HG02678 (cell line): ENCODE data around the gene TBC1D13.
"Not testable (repeated sequence)": the region's sequence is repeated elsewhere in the genome, so short reads cannot be mapped to it uniquely, and the experiment has no call there.

Experiments
- ATAC-seq: cut with Tn5 transposase; IDR thresholded peaks from one replicate; pipeline ENCODE4 v1.9.1; 2021; ENCODE audit warnings: mild to moderate bottlenecking, moderate library complexity; ENCODE audit not compliant: unreplicated experiment

Gene TBC1D13

GRCh38 chr9:128781187-128782070, 5.6 kb upstream of the TBC1D13 start:
- no peak for ATAC-seq

DNA sequence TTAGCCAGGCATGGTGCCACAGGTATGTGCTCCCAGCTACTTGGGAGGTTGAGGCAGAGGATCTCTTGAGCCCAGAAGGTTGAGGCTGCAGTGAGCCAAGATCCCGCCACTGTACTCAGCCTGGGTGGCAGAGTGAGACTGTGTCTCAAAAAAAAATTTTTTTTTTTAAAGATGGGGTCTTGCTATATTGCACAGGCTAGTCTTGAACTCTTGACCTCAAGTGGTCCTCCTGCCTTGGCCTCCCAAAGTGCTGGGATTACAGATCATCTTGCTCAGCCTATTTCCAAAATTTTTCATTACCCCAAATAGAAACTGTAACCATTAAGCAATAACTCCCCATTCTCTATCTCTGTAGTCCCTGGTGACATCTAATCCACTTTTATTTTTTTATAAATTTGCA, 4.4 kb upstream of the TBC1D13 start:
- ATAC-seq, result no peak

GRCh38 chr9:128785427-128785826, 1.6 kb upstream of the TBC1D13 start:
- no peak for ATAC-seq

DNA sequence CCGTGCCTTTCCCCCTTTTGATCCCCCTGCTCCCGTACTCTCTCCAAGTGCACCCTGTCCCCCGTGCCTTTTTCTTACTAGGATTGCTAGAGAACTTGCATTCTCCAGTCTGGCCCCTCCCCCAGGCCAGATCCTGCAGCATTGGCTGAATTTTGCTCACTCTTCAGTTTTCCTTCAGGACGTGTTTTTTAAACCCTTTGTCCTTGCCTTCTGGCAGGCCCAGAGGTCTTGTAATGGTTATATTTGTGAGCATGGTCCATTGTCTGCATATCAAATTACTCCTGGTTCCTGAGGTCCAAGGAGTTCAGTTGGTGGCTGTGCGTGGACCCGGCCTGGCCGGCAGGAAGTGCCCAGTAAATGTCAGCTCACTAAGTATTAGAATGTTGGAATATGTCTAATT, 606 bp downstream of the TBC1D13 start:
- ATAC-seq, result no peak

DNA sequence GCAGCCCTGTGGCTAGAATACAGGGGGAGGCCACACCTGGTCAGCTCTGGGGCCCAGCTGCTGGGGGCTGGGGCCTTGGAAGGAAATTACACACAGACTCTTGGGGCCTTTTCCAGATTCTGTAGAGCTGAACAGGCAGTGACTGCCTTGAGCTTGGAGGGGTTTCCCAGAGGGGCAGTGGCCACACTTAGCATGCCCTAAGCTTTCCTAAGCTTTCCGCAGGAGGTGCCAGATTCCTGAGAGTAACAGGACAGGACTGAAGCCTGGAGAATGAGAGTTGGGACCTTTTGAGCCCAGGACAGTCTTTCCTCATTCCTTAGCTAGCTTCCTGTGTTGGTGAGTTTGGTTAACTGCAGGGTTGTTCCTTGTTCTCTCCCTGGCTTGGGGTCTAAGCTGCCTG, 1.4 kb downstream of the TBC1D13 start:
- no peak for ATAC-seq

GRCh38 chr9:128790536-128790935, 3.5 kb downstream of the TBC1D13 start:
- no peak for ATAC-seq

DNA sequence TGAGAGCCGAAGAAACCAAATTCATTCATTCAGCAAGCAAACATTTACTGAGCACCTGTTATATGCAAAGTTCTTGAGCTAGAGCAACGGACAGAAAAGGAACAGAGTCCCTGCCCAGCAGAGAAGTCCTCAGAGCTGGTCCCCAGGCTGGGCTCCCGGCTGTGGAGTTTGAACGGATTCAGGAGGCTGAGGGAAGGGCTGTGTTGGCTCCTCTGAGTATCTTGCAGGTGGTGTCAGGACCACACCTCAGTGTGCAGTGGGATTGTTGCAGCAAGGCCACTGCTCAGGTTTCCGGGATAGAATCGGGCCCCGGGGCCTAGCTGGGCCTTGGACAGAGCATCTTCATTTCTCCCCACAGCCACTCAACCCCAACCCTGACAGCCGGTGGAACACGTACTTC, 5.1 kb downstream of the TBC1D13 start:
- no peak for ATAC-seq

- ATAC-seq, result no peak
Observed at GRCh38 chr9:128792978-128793686, 6.1 kb downstream of the TBC1D13 start.

DNA sequence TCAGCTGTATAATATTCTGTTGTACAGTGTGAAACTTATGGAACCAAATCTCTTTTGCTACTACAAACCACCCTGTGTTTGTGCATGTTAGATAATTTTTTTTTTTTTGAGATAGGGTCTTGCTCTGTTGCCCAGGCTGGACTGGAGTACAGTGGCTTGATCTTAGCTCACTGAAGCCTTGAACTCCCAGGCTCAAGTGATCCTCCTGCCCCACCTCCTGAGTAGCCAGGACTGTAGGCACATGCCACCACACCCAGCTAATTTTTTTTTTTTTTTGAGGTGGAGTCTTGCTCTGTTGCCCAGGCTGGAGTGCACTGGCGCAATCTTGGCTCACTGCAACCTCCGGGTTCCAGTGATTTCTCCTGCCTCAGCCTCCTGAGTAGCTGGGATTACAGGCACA, 7.9 kb downstream of the TBC1D13 start:
- not testable (repeated sequence) for ATAC-seq

DNA sequence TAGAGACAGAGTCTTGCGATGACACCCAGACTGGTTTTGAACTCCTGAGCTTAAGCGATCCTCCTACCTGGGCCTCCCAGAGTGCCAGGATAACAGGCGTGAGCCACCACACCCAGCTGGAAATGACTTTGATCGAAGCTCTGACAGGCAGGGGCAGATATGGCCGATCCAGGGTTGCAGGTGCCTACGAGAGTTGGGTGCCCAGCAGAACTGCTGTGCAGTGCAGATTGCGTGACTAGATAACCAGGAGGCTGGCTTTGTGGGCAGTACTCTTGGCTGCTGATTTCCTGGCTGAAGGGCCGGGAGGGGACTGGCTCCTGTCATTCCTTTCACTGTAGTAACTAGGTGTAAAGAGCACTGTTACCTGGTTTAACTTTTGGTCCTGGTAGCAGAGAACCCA, 11.8 kb downstream of the TBC1D13 start:
- no peak for ATAC-seq

GRCh38 chr9:128800061-128800460, 13.0 kb downstream of the TBC1D13 start:
- ATAC-seq, result no peak

- no peak for ATAC-seq
Observed at GRCh38 chr9:128802482-128802881, 15.4 kb downstream of the TBC1D13 start.

GRCh38 chr9:128805661-128806060, 18.6 kb downstream of the TBC1D13 start:
- no peak for ATAC-seq

GRCh38 chr9:128807827-128808226, 20.8 kb downstream of the TBC1D13 start:
- no peak for ATAC-seq

DNA sequence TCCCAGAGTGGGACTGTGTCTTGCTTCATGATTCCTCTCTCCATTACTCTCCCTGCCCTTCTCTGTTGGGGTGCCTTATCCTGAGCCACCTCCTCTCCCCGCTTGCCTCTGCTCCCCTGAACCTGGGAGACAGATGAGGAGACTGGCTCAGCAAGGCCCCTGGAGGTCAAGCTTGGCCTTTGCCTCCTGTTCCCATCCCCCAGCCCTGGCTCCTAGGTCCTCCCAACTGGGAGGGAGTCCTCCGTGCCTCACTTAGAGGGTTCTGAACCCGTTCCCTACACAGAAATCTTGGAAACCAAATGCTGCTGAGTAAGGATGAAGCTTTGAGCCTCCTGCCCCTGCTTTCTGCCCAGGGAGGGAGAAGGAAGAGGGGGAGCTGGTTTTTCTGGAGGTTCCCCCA, 21.5 kb downstream of the TBC1D13 start:
- no peak for ATAC-seq

DNA sequence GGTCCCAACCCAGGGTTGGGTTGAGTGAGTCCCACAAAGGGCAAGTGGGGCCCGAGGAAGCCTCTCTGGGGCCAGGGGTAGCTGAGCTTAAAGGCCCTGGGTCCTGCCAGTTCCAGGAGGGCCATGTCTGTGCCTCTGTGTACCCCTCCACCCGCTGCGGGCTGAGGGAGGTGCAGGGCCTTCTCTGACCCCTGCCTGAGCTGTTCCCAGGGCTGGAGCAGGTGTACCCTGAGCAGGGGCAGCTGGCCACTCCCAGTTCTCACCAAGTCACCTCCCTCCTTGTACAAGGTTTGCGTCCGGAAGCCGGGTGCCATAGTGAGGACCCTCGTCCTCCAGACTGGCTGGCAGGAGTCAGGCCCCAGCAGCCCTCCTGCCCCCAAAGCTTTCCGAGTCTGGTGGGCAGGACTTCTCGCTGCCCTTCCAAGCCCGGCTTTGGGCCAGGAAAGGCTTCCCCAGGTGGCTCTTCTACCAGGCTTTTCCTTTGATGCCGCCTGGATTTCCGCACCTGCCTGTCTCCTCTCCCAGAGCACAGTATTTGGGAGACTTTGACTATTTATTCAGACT, 22.1 kb downstream of the TBC1D13 start:
- no peak for ATAC-seq

DNA sequence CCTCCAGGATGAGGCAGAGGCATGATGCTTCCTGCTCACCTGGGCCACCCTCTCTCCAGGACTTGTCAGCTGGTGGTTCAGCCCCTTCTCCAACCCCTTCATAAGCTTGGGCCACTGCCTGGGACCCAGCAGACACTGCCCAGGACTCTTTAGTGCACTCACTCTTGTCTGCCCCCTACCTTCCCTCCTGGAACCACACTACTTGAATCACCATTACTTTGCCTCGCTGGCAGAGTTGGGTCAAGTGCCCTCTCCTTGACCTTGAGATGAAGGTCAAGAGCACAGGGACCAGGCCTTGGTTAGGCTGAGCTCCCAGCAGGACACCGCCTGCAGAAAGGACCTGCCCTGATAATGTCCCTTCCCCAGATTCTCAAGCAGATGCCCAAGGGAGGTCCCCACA, 22.8 kb downstream of the TBC1D13 start:
- no peak for ATAC-seq

- ATAC-seq, result no peak
Observed at GRCh38 chr9:128810873-128811272, 23.8 kb downstream of the TBC1D13 start.

GRCh38 chr9:128818099-128818838, 31.2 kb downstream of the TBC1D13 start, which contains the start of gene ENDOG:
Gene ENDOG (plus strand): TSS chr9:128818500. CDS start chr9:128818685, 185 bp downstream.
- peak; percentile 91 for ATAC-seq

GRCh38 chr9:128818839-128819715, 32.0 kb downstream of the TBC1D13 start:
- ATAC-seq, result peak; percentile 25
